ENCODE results near the gene MYO3B.

Gene MYO3B

GRCh38 chr2:170145675-170146432 is 32.1 kb upstream of the MYO3B start:
- ChIA-PET POLR2A (interaction anchor here (0.6 kb wide), 1 partner anchor 439 kb away, joined by 4 read pairs; no protein-coding TSS in a partner anchor), CTCF (no interaction called here)
- no peaks in the 10 kb centered on the region for H3K4me1 ChIP-seq (ENCODE audit: control insufficient read depth, insufficient read depth, low read length)
- H3K9me3 ChIP-seq (ENCODE audit: control insufficient read depth, insufficient read depth, low read depth, low read length), result no peaks in the 10 kb centered on the region
- TF ChIP-seq GFI1B (tag by site-specific recombination; IDR thresholded peaks at IDR 0.05) (no peak), TSHZ1 (tag by site-specific recombination; IDR thresholded peaks at IDR 0.05; ENCODE audit: borderline replicate concordance) (no peak), ZNF324 (tag by site-specific recombination; IDR thresholded peaks at IDR 0.05) (no peak), ZBTB17 (tag by site-specific recombination; IDR thresholded peaks at IDR 0.05) (no peak), KLF7 (tag by site-specific recombination; IDR thresholded peaks at IDR 0.05; ENCODE audit: borderline replicate concordance) (no peak), ZNF175 (tag by site-specific recombination; IDR thresholded peaks at IDR 0.05) (no peak), TCF7L2 (IDR thresholded peaks at IDR 0.05; ENCODE audit: borderline replicate concordance, low read depth, low read length) (no peak), ZNF292 (tag by site-specific recombination; IDR thresholded peaks at IDR 0.05; ENCODE audit: borderline replicate concordance, low read depth) (no peak), ZNF37A (tag by site-specific recombination; IDR thresholded peaks at IDR 0.05) (no peak), ZBTB48 (tag by site-specific recombination; IDR thresholded peaks at IDR 0.05) (no peak), ZNF654 (tag by site-specific recombination; IDR thresholded peaks at IDR 0.05; ENCODE audit: low read depth) (no peak), INSM2 (tag by site-specific recombination; IDR thresholded peaks at IDR 0.05) (no peak), ZNF394 (tag by site-specific recombination; IDR thresholded peaks at IDR 0.05; ENCODE audit: borderline replicate concordance) (no peak), ZNF48 (tag by site-specific recombination; IDR thresholded peaks at IDR 0.05) (no peak), ZNF423 (tag by site-specific recombination; IDR thresholded peaks at IDR 0.05) (no peak), ZNF266 (tag by site-specific recombination; IDR thresholded peaks at IDR 0.05; ENCODE audit: low read depth) (no peak), ZSCAN18 (tag by site-specific recombination; IDR thresholded peaks at IDR 0.05) (no peak), BCL6B (tag by site-specific recombination; IDR thresholded peaks at IDR 0.05) (no peak), ZNF664 (tag by site-specific recombination; IDR thresholded peaks at IDR 0.05) (no peak), ZNF621 (tag by site-specific recombination; IDR thresholded peaks at IDR 0.05) (no peak)
- H3K36me3 ChIP-seq (ENCODE audit: control insufficient read depth in 2 of 2, insufficient read depth in 1 of 2, low read length in 2 of 2), result no peaks in the 10 kb centered on the region
- no peak overlapping the region for H3K27ac ChIP-seq (ENCODE audit: extremely low read depth, low read depth, low read length)
- no peak overlapping the region for H3K4me3 ChIP-seq (ENCODE audit: low read depth, low read length)

All from HEK293 (cell line).